Measurements from ENCODE around the gene IRF2BP1. TPM values are rescaled to one million over a fixed set of nuclear protein-coding genes. Genes with fewer than 3 reads are reported as not detected.

IRF2BP1 gene, protein sequence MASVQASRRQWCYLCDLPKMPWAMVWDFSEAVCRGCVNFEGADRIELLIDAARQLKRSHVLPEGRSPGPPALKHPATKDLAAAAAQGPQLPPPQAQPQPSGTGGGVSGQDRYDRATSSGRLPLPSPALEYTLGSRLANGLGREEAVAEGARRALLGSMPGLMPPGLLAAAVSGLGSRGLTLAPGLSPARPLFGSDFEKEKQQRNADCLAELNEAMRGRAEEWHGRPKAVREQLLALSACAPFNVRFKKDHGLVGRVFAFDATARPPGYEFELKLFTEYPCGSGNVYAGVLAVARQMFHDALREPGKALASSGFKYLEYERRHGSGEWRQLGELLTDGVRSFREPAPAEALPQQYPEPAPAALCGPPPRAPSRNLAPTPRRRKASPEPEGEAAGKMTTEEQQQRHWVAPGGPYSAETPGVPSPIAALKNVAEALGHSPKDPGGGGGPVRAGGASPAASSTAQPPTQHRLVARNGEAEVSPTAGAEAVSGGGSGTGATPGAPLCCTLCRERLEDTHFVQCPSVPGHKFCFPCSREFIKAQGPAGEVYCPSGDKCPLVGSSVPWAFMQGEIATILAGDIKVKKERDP
- 10 to 100 TPM; 16.9 to 17.6 TPM for total RNA-seq

- peak; percentile 92 for DNase-seq
- ChIA-PET POLR2A (interaction anchor here (0.7 to 2.7 kb wide), 12 partner anchors 10 to 193 kb away, joined by 3 to 29 read pairs (median 4); partner anchors contain the start of genes CCDC61, MYPOP, QPCTL and SIX5), CTCF (interaction anchor here (0.8 to 3.4 kb wide), 10 partner anchors 10 to 130 kb away, joined by 3 to 22 read pairs (median 4); partner anchors contain the start of genes CCDC61, FOXA3, MYPOP and SIX5)
- Mint-ChIP-seq H3K4me3 (peak within 1 kb of the TSS; percentile 84), H3K27me3 (no peaks in the 10 kb centered on the region), H3K9me3 (no peaks in the 10 kb centered on the region), H3K4me1 (peaks cover 35% of the 10 kb centered on the region), H3K27ac (peak within 1 kb of the TSS; percentile 91), H3K36me3 (ENCODE audit: low read depth) (peaks cover 4% of the 10 kb centered on the region)
Observed at GRCh38 chr19:45885556-45886426, at the start of gene IRF2BP1. TSS of gene IRF2BP1 (minus strand) at chr19:45886141. CDS start at chr19:45885774, 367 bp downstream.

- CTCF ChIA-PET = no interaction called here
- Mint-ChIP-seq H3K4me3 (no peak overlapping the region), H3K36me3 (ENCODE audit: low read depth) (peaks cover 6% of the 10 kb centered on the region), H3K4me1 (peaks cover 8% of the 10 kb centered on the region), H3K9me3 (peaks cover 7% of the 10 kb centered on the region), H3K27ac (no peak overlapping the region), H3K27me3 (peaks cover 45% of the 10 kb centered on the region)
- DNase-seq = no peak
- POLR2A ChIA-PET = no interaction called here
Observed at GRCh38 chr19:45935267-45935666, 49.3 kb upstream of the IRF2BP1 start.

- Mint-ChIP-seq H3K27me3 (peaks cover 46% of the 10 kb centered on the region), H3K9me3 (peaks cover 7% of the 10 kb centered on the region), H3K27ac (no peak overlapping the region), H3K4me3 (no peak overlapping the region), H3K36me3 (ENCODE audit: low read depth) (peaks cover 6% of the 10 kb centered on the region), H3K4me1 (peaks cover 9% of the 10 kb centered on the region)
- CTCF ChIA-PET = no interaction called here
- DNase-seq = no peak
- POLR2A ChIA-PET = no interaction called here
Observed at GRCh38 chr19:45934551-45935230, 48.8 kb upstream of the IRF2BP1 start.

GRCh38 chr19:45933759-45934158 lies 47.8 kb upstream of the IRF2BP1 start:
- Mint-ChIP-seq H3K27me3 (peaks cover 45% of the 10 kb centered on the region), H3K27ac (no peak overlapping the region)
- CTCF ChIA-PET = no interaction called here

DNA sequence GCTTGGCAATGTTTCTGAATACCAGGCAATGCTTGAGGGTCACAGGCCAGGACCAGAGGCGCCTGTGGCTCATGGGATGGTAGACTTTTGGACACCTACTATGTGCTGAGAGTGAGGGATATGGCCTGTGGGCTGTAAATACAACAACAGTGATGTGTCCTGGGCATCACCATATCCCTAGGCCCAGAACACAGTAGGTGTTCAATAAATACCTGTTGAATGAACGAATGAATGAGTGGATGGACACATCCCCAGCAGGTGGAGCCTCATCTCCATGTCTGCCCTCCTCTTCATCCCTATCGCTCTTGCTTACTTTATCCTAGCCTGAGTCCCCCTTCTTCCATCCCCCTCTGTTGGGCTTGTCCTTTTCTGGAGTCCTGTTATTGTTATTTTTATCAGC lies 45.1 kb upstream of the IRF2BP1 start:
- no peak overlapping the region for H3K4me3 Mint-ChIP-seq
- no peaks in the 10 kb centered on the region for H3K9me3 Mint-ChIP-seq
- peaks cover 16% of the 10 kb centered on the region for H3K4me1 Mint-ChIP-seq
- no peaks in the 10 kb centered on the region for H3K36me3 Mint-ChIP-seq (ENCODE audit: low read depth)
- ChIA-PET CTCF (interaction anchor here (1.2 to 1.5 kb wide), 2 partner anchors 12 to 28 kb away, joined by 3 to 6 read pairs; partner anchors contain the start of gene MYPOP), POLR2A (no interaction called here)
- DNase-seq = no peak
- H3K27me3 Mint-ChIP-seq = peaks cover 37% of the 10 kb centered on the region
- H3K27ac Mint-ChIP-seq = no peak overlapping the region

More at GRCh38 chr19:45933759-45934158, 47.8 kb upstream of the IRF2BP1 start:
- H3K4me3 Mint-ChIP-seq = no peak overlapping the region
- no peak for DNase-seq
- POLR2A ChIA-PET = no interaction called here
- peaks cover 3% of the 10 kb centered on the region for H3K36me3 Mint-ChIP-seq (ENCODE audit: low read depth)
- H3K4me1 Mint-ChIP-seq = peaks cover 6% of the 10 kb centered on the region
- peaks cover 4% of the 10 kb centered on the region for H3K9me3 Mint-ChIP-seq

DNA sequence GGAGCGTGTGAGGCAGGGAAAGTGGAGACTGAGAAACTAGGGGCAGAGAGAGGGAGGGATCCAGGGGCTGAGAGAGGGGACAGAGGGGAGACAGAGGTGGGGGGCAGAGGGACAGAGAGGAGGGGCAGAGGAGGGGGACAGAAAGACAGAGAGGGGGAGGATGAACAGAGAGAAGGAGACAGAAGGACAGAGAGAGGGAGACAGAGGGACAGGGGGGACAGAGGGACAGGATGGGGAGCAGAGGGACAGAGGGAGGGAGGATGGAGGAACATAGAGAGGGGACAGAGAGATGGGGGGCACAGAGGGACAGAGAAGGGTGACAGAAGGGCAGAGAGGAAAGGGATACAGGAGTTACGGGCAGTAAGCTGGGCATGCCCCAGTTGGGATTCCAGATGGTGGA lies 43.3 kb upstream of the IRF2BP1 start:
- ChIA-PET POLR2A (no interaction called here), CTCF (no interaction called here)
- DNase-seq = no peak
- H3K27ac Mint-ChIP-seq = no peak overlapping the region
- H3K27me3 Mint-ChIP-seq = peaks cover 32% of the 10 kb centered on the region
- no peaks in the 10 kb centered on the region for H3K36me3 Mint-ChIP-seq (ENCODE audit: low read depth)
- H3K9me3 Mint-ChIP-seq = no peaks in the 10 kb centered on the region
- H3K4me3 Mint-ChIP-seq = no peak overlapping the region
- H3K4me1 Mint-ChIP-seq = peaks cover 19% of the 10 kb centered on the region

- ChIA-PET POLR2A (interaction anchor here (0.8 to 2.3 kb wide), 8 partner anchors 10 to 111 kb away, joined by 3 to 16 read pairs (median 4); partner anchors contain the start of genes CCDC61, IRF2BP1, MYPOP and NANOS2), CTCF (interaction anchor here (0.6 to 2.4 kb wide), 5 partner anchors 10 to 744 kb away, joined by 3 to 11 read pairs (median 4); partner anchors contain the start of genes MYPOP and SIX5)
- peaks cover 28% of the 10 kb centered on the region for H3K27me3 Mint-ChIP-seq
- no peaks in the 10 kb centered on the region for H3K36me3 Mint-ChIP-seq (ENCODE audit: low read depth)
- H3K27ac Mint-ChIP-seq = peak overlapping the region; percentile 6
- H3K4me1 Mint-ChIP-seq = peaks cover 19% of the 10 kb centered on the region
- peak; percentile 93 for DNase-seq
- H3K4me3 Mint-ChIP-seq = peak overlapping the region; percentile 71
- no peaks in the 10 kb centered on the region for H3K9me3 Mint-ChIP-seq
Observed at GRCh38 chr19:45927565-45928261, 41.8 kb upstream of the IRF2BP1 start.

- peaks cover 33% of the 10 kb centered on the region for H3K4me1 Mint-ChIP-seq
- POLR2A ChIA-PET = no interaction called here
- no peaks in the 10 kb centered on the region for H3K9me3 Mint-ChIP-seq
- H3K36me3 Mint-ChIP-seq (ENCODE audit: low read depth) = peaks cover 4% of the 10 kb centered on the region
- CTCF ChIA-PET = interaction anchor here (0.7 kb wide), 1 partner anchor 15 kb away, joined by 6 read pairs; no protein-coding TSS in a partner anchor
- no peak for DNase-seq
- H3K4me3 Mint-ChIP-seq = no peak overlapping the region
- no peak overlapping the region for H3K27ac Mint-ChIP-seq
- peaks cover 14% of the 10 kb centered on the region for H3K27me3 Mint-ChIP-seq
Observed at GRCh38 chr19:45924891-45925447, 39.0 kb upstream of the IRF2BP1 start.

DNA sequence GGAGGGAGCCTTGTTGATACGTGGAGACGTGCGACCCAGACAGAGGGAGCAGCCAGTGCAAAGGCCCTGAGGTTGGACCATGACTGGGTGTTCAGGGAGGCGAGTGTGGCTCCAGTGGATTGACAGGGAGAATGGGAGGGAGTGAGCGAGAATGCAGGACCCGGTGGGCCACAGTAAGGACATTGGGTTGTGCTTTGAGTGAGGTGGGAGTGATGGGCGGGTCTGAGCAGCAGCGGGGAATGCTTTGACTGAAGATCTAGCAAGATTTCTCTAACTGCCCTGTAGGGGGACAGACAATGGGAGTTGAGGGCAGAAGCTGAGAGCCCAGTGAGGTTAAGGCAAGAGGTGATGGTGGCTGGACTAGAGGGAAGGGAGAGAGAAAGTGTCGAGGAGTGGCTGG lies 36.3 kb upstream of the IRF2BP1 start:
- Mint-ChIP-seq H3K4me3 (no peak overlapping the region), H3K9me3 (no peaks in the 10 kb centered on the region), H3K27ac (no peak overlapping the region), H3K36me3 (ENCODE audit: low read depth) (peaks cover 4% of the 10 kb centered on the region), H3K4me1 (peaks cover 45% of the 10 kb centered on the region), H3K27me3 (peaks cover 7% of the 10 kb centered on the region)
- CTCF ChIA-PET = no interaction called here
- POLR2A ChIA-PET = no interaction called here
- no peak for DNase-seq

DNA sequence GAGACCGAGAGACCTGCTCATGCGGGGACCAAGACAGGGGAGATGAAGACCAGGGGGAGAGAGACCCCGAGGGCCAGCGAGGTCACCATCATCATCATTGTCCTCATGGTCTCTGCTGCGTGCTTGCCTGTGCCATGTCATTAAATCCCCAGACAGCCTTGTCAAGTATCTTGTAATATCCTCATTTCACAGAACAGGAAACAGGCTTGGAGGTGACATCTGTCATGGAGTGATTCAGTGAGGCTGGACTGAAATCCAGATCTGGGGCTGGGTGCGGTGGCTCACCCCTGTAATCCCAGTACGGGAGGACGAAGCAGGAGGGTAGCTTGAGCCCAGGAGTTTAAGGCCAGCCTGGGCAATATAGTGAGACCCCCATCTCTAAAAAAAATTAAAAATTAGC lies 34.5 kb upstream of the IRF2BP1 start:
- ChIA-PET POLR2A (interaction anchor here (0.6 to 4.1 kb wide), 2 partner anchors 18 to 66 kb away, joined by 3 to 34 read pairs; partner anchors contain the start of gene MYPOP), CTCF (interaction anchor here (2.1 kb wide), 1 partner anchor 18 kb away, joined by 7 read pairs; the partner anchor contains the start of gene MYPOP)
- H3K27ac Mint-ChIP-seq = peak overlapping the region; percentile 65
- H3K4me1 Mint-ChIP-seq = peaks cover 52% of the 10 kb centered on the region
- peak; percentile 31 for DNase-seq
- H3K36me3 Mint-ChIP-seq (ENCODE audit: low read depth) = peaks cover 4% of the 10 kb centered on the region
- H3K27me3 Mint-ChIP-seq = peaks cover 7% of the 10 kb centered on the region
- H3K9me3 Mint-ChIP-seq = no peaks in the 10 kb centered on the region
- H3K4me3 Mint-ChIP-seq = peak overlapping the region; percentile 41

DNA sequence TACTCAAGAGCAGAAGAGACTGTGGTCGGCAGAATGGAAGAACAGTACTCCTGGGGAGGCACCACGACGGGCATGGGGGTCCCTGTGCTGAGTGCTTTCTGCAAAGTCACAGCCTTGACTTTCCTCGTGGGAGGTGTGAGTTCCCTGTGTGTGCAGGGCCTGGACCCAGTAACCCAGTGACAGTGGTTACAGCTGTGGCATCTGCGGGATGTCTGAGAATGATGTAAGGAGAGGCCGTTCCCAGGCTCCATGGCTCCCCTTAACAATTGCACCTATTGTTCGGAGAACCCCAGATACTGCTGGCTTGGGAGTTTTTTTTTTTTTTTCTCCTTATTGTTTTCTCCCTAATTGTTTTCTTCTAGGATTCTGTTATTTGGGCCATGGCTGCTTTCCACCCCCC lies 33.7 kb upstream of the IRF2BP1 start:
- Mint-ChIP-seq H3K9me3 (no peaks in the 10 kb centered on the region), H3K4me1 (peaks cover 49% of the 10 kb centered on the region), H3K4me3 (no peak overlapping the region), H3K27me3 (peaks cover 4% of the 10 kb centered on the region), H3K27ac (peak overlapping the region; percentile 35), H3K36me3 (ENCODE audit: low read depth) (peaks cover 4% of the 10 kb centered on the region)
- DNase-seq = peak; percentile 26
- CTCF ChIA-PET = interaction anchor here (1.7 to 2.1 kb wide), 2 partner anchors 11 to 17 kb away, joined by 3 to 7 read pairs; partner anchors contain the start of gene MYPOP
- POLR2A ChIA-PET = interaction anchor here (0.6 to 4.1 kb wide), 3 partner anchors 18 to 61 kb away, joined by 3 to 34 read pairs (median 3); partner anchors contain the start of gene MYPOP
